ENCODE data around the gene TRIM22.
A peak's percentile ranks its signal among the peaks of the same experiment; 100 is the strongest.

DNA sequence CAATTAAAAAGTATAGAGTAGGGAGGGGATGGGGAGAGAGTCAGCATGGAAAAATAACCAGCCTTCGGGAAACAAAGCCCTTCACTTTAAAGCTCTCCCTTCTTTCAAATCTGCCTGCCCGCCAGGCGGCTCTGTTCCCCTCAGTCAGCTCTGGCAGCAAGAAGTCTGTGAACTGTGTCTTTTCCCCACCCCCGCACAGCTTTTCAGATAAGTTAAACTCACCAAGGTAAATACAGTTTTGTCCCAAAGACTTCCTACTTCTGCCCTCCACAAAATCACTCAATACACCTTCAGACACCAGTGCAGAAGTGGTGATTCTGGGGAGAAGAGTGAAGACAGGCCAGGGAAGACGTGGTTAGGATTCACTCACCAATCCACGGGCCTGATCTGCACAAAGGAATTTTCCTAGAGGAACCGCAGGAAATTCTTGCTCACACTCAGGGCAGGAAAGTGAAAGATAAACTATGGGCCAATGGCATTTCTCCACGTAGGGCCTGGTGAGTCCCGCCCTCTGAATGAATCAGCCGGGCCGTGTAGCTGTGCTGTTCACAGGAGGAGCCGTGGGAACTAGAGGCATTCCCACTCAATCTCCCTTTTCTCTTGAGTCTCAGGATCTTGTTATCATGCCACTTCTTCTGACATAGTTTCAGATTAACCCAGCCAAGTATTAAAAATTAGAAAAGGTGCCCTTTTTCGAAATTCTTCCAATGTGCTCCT, 4.8 kb upstream of the TRIM22 start, which contains the start of gene TRIM5:
- TF ChIP-seq, protein P1, sequence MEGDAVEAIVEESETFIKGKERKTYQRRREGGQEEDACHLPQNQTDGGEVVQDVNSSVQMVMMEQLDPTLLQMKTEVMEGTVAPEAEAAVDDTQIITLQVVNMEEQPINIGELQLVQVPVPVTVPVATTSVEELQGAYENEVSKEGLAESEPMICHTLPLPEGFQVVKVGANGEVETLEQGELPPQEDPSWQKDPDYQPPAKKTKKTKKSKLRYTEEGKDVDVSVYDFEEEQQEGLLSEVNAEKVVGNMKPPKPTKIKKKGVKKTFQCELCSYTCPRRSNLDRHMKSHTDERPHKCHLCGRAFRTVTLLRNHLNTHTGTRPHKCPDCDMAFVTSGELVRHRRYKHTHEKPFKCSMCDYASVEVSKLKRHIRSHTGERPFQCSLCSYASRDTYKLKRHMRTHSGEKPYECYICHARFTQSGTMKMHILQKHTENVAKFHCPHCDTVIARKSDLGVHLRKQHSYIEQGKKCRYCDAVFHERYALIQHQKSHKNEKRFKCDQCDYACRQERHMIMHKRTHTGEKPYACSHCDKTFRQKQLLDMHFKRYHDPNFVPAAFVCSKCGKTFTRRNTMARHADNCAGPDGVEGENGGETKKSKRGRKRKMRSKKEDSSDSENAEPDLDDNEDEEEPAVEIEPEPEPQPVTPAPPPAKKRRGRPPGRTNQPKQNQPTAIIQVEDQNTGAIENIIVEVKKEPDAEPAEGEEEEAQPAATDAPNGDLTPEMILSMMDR (IDR thresholded peaks at IDR 0.05): peak in 5 of 6 experiments; percentile 38 to 77 (median 59)
- TF ChIP-seq POLR2A (IDR thresholded peaks at IDR 0.05): peak in 1 of 2 donors; percentile 77

All from thyroid gland (tissue), 4 donors.